K562 (cell line): ENCODE measurements around the gene PNMA8B. TPM values are rescaled to one million over a fixed set of nuclear protein-coding genes. Genes with fewer than 3 reads are reported as not detected.

Source experiments
- ATAC-seq: fragments of 200-7000 bp; cut with Tn5 transposase; 3 replicates; pipeline ENCODE4 v1.9.1; 2020; ENCODE audit warnings: moderate library complexity
- BruUV-seq: library from RNA; stranded (reverse); fragments of 400-500 nt; replicated peaks from 2 replicates; lab custom pipeline; 2021; lab: Mats Ljungman, UMichigan
- CTCF ChIA-PET: fragments of 300-600 bp; formaldehyde crosslinking; extraction: SDS; loops from one replicate; lab custom pipeline; 2021; ENCODE audit warnings: low intra/inter-chr PET ratio; lab: Yijun Ruan, JAX
- POLR2A ChIA-PET: fragments of 300-600, 350-650 bp; sonication (Branson Sonifier 250); formaldehyde crosslinking; extraction: SDS; loops from one replicate; lab custom pipeline; 2021; ENCODE audit warnings: antibody characterized with exemption, inconsistent platforms; lab: Yijun Ruan, JAX
- DNase-seq, 4 experiments: peaks; one replicate each; pipeline versions ENCODE4 v3.0.0 to v3.0.0-alpha.2; 2011 to 2018; ENCODE audit warnings: low spot score in 3 of 4, mixed read lengths in 3 of 4; ENCODE audit errors: extremely low read depth in 1 of 4
- FAIRE-seq: peaks from 2 replicates; lab custom pipeline; 2011; peaks lifted over from hg19 to GRCh38; lab: Jason Lieb, UNC
- H2AFZ ChIP-seq: 2 replicates; pipeline ENCODE4 v1.6.0; 2011; ENCODE audit warnings: low read depth, low read length, control low read depth, inconsistent platforms
- H3K27ac ChIP-seq: fragments of 200-600 bp; 3 replicates; pipeline ENCODE4 v1.8.0; 2011; ENCODE audit warnings: low read depth, mild to moderate bottlenecking, control low read depth, inconsistent platforms, low read length, moderate library complexity, mixed read lengths; ENCODE audit errors: extremely low read depth
- H3K27me3 ChIP-seq, 2 experiments: fragments of 300-600 bp in 1 of 2; 2 replicates in 1 of 2; 3 replicates in 1 of 2; pipeline versions ENCODE4 v1.6.0 to v1.8.0; 2011; ENCODE audit warnings: inconsistent platforms in 2 of 2, low read length in 2 of 2, mild to moderate bottlenecking in 1 of 2, mixed read lengths in 1 of 2, moderate library complexity in 1 of 2; ENCODE audit not compliant: control insufficient read depth in 2 of 2, insufficient read depth in 2 of 2
- H3K36me3 ChIP-seq: fragments of 300-600 bp; 3 replicates; pipeline ENCODE4 v1.8.0; 2011; ENCODE audit warnings: mild to moderate bottlenecking, low read length, inconsistent platforms; ENCODE audit not compliant: control insufficient read depth, insufficient read depth
- H3K4me1 ChIP-seq, 2 experiments: fragments of 200-600 bp in 1 of 2; replicated peaks in 1 of 2; 2 replicates in 1 of 2; 3 replicates in 1 of 2; pipeline versions ENCODE4 v1.5.1 to v1.8.0; 2011; ENCODE audit warnings: inconsistent platforms in 2 of 2, low read length in 2 of 2, mild to moderate bottlenecking in 1 of 2, mixed read lengths in 1 of 2, moderate library complexity in 1 of 2; ENCODE audit not compliant: control insufficient read depth in 2 of 2, insufficient read depth in 2 of 2
- H3K4me2 ChIP-seq: 2 replicates; pipeline ENCODE4 v1.6.1; 2011; ENCODE audit warnings: low read length, control low read depth, inconsistent platforms, mixed read lengths; ENCODE audit not compliant: insufficient read depth
- H3K4me3 ChIP-seq: fragments of 200-600 bp; sonication (generic), shearing (Covaris generic); 2 replicates; pipeline ENCODE4 v1.5.1; 2016; ENCODE audit warnings: control low read depth, inconsistent platforms
- H3K79me2 ChIP-seq: fragments of 200-600 bp; 3 replicates; pipeline ENCODE4 v1.8.0; 2011; ENCODE audit warnings: low read length, inconsistent platforms; ENCODE audit not compliant: control insufficient read depth, insufficient read depth
- H3K9ac ChIP-seq, 2 experiments: 2 replicates each; pipeline versions ENCODE4 v1.6.0 to v1.6.1; 2011; ENCODE audit warnings: low read depth in 2 of 2, low read length in 2 of 2, control low read depth in 1 of 2, inconsistent platforms in 1 of 2, mild to moderate bottlenecking in 1 of 2, mixed read lengths in 1 of 2; ENCODE audit not compliant: insufficient read depth in 1 of 2
- H3K9me1 ChIP-seq: one replicate; pipeline ENCODE4 v1.6.0; 2011; ENCODE audit warnings: inconsistent platforms, mild to moderate bottlenecking, low read length, moderate library complexity; ENCODE audit not compliant: control insufficient read depth, insufficient read depth
- H3K9me3 ChIP-seq: replicated peaks from 2 replicates; pipeline ENCODE4 v1.5.1; 2011; ENCODE audit warnings: low read depth, low read length, inconsistent platforms; ENCODE audit not compliant: control insufficient read depth, insufficient read depth
- H4K20me1 ChIP-seq: replicated peaks from 2 replicates; pipeline ENCODE4 v1.6.1; 2011; ENCODE audit warnings: low read length, inconsistent platforms, mixed read lengths; ENCODE audit not compliant: control insufficient read depth, insufficient read depth
- ATF1 ChIP-seq, 2 experiments: fragments of 450-650 bp in 1 of 2; IDR thresholded peaks; 2 replicates each; pipeline ENCODE4 v1.6.1; 2016; ENCODE audit warnings: missing compliant biosample characterization in 1 of 2, missing genetic modification characterization in 1 of 2
- ELF4 ChIP-seq: fragments of 450-650 bp; formaldehyde crosslinking; IDR thresholded peaks from 2 replicates; pipeline ENCODE4 v1.4.0; 2022; ENCODE audit warnings: missing genetic modification characterization
- MTA3 ChIP-seq: fragments of 450-650 bp; formaldehyde crosslinking; IDR thresholded peaks from 2 replicates; pipeline ENCODE4 v1.6.1; 2017; ENCODE audit warnings: mild to moderate bottlenecking, borderline replicate concordance
- TEAD4 ChIP-seq, 2 experiments: sonication (generic) in 1 of 2; formaldehyde crosslinking in 1 of 2; IDR thresholded peaks; 2 replicates each; pipeline versions ENCODE4 v1.6.1 to v1.8.0; 2012 to 2022; ENCODE audit warnings: borderline replicate concordance in 1 of 2, inconsistent platforms in 1 of 2, low read length in 1 of 2, mild to moderate bottlenecking in 1 of 2, missing genetic modification reagents in 1 of 2
- WGBS: fragments of 100-300 bp; shearing (Covaris generic); methylation state at CpG from one replicate; pipeline ENCODE4 v1.1.6; 2016; ENCODE audit warnings: low coverage, mixed read lengths; ENCODE audit not compliant: insufficient coverage; ENCODE audit errors: missing lambda C conversion rate; 5-methylcytosine and 5-hydroxymethylcytosine counted together
- in situ Hi-C: fragments of 300-500 bp; cut with MboI; formaldehyde crosslinking; loops from 4 replicates; pipeline ENCODE4 v1.15.0; 2018; ENCODE audit warnings: inconsistent platforms, mixed read lengths
- intact Hi-C: fragments of 100-400 bp; cut with micrococcal nuclease; formaldehyde crosslinking; loops from 2 replicates; pipeline ENCODE4 v1.14.2; 2022
- polyA plus RNA-seq, 8 experiments: library from polyadenylated mRNA; depleted of rRNA in 4 of 8; stranded (reverse) in 5 of 8; unstranded in 3 of 8; fragments of >200 nt; fragmentation: Nextera tagmentation in 2 of 8; fragmentation: Illumina TruSeq in 1 of 8; extraction: Ambion mirVana in 2 of 8; extraction: Trizol in 1 of 8; gene quantifications; 2 replicates each; pipeline versions ENCODE4 v1.2.1 to v1.2.3, GENCODE V29; 2011 to 2014; ENCODE audit warnings: inconsistent platforms in 1 of 8, missing spikeins in 1 of 8
- total RNA-seq, 7 experiments: library from RNA; depleted of rRNA in 6 of 7; stranded (reverse); fragments of >200 nt in 6 of 7; fragmentation: Illumina TruSeq in 2 of 7; extraction: Trizol in 2 of 7; gene quantifications; 2 replicates each; pipeline versions ENCODE4 v1.2.1 to v1.2.3, GENCODE V29; 2011 to 2021; ENCODE audit warnings: low replicate concordance in 1 of 7
- TF ChIP-seq, protein P1 (sequence below): fragments of 250-450 bp; sonication (Bioruptor Pico); IDR thresholded peaks from 2 replicates; pipeline ENCODE4 v1.5.0; 2021; ENCODE audit warnings: mild to moderate bottlenecking, moderate library complexity

The PNMA8B gene
- total and polyA plus RNA-seq, 9 of the 15 experiments (the other 6 are each of a cell fraction or from before 2014, with no cell fraction given): not detected

GRCh38 chr19:46490774-46491173 is 4.9 kb downstream of the PNMA8B start:
- TF ChIP-seq ATF1 (CRISPR knock-in tag; IDR thresholded peaks at IDR 0.05): no peak
- no peak for TF ChIP-seq ATF1 (tag; IDR thresholded peaks at IDR 0.05)
- TF ChIP-seq, protein P1, sequence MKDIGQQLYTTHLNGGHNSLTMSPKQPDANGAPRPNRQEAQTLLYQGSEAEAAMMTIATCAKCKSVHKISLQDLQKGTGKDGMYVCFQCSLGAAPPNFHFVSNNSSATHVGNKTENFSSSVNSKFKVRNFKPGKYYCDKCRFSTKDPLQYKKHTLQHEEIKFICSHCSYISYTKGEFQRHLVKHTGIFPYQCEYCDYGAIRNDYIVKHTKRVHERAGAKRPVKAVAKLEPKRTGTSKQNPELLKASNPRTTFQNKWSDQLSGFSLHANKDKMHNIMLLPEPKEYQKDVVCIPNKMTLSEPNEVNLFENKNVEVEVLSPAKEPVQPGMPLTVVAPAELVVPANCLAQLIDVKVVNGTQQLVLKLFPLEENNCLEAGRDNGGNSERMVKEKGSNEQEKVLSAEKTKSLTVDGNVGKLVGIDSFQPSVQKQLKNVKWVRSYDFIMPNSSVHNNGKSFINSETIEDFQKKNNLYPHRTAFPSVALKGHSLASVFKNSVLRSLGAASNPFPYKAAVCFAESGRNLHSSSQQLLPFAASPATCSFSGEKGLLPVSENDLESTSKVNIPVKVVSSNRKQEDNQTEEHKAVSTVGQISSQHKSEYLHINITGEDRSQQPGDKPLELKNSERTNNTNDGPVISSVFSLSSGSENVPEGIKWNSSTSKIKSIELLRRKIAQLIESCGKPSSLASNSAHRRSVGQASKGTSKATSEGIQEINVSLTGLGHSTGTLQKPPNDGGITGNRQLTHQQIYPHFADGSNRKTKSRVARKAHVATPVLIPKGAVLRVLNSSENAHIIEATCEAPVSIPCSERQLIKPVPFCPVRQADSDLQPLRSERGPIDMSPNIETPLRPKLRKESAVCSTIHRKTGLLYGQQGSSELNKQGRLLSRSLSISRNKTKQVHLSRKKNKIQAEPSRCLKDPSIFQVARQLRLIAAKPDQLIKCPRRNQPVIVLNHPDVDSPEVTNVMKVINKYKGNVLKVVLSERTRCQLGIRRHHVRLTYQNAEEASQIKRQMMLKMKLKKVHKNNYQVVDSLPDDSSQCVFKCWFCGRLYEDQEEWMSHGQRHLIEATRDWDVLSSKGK (CRISPR knock-in tag): no peak
- no peak for TF ChIP-seq ELF4 (CRISPR knock-in tag)
- no peak for TF ChIP-seq MTA3
- TF ChIP-seq TEAD4 (IDR thresholded peaks at IDR 0.05; ENCODE audit: low read length): no peak
- TF ChIP-seq TEAD4 (CRISPR knock-in tag; IDR thresholded peaks at IDR 0.05; ENCODE audit: borderline replicate concordance): no peak
- Histone ChIP-seq H3K79me2 (no peaks in the 10 kb centered on the region), H3K27me3 (peaks cover 62 to 86% of the 10 kb centered on the region in 2 experiments), H3K27ac (no peak overlapping the region), H2AFZ (no peak overlapping the region), H3K4me3 (no peak overlapping the region), H3K36me3 (no peaks in the 10 kb centered on the region), H3K4me2 (no peak overlapping the region), H4K20me1 (peaks cover 18% of the 10 kb centered on the region), H3K9ac (no peak overlapping the region), H3K9me1 (no peaks in the 10 kb centered on the region), H3K4me1 (peaks cover 0 to 48% of the 10 kb centered on the region in 2 experiments; a peak in 4 of 5 replicates), H3K9me3 (no peaks in the 10 kb centered on the region; the same call in 1 of the 2 replicates)
- ChIA-PET POLR2A (interaction anchor here (1.1 kb wide), 1 partner anchor 80 kb away, joined by 4 read pairs; no protein-coding TSS in a partner anchor), CTCF (interaction anchor here (0.6 to 7.8 kb wide), 3 partner anchors 52 to 91 kb away, joined by 3 to 325 read pairs (median 5); no protein-coding TSS in a partner anchor)
- 9% methylated on average over 9 of the region's 9 CpGs for WGBS
- in situ Hi-C loops (no loop called here), intact Hi-C loops (no loop called here)
- BruUV-seq: no TSS peak
- no peak for ATAC-seq
- no peak for FAIRE-seq
- DNase-seq: no peak
